GM10847 (cell line): Measurements from ENCODE around the gene TPCN2.

Experiments
- POLR2A ChIP-seq: IDR thresholded peaks from 2 replicates; pipeline ENCODE4 v1.6.1; 2011; ENCODE audit not compliant: insufficient read length; ENCODE audit errors: extremely low read depth

TPCN2 gene

DNA sequence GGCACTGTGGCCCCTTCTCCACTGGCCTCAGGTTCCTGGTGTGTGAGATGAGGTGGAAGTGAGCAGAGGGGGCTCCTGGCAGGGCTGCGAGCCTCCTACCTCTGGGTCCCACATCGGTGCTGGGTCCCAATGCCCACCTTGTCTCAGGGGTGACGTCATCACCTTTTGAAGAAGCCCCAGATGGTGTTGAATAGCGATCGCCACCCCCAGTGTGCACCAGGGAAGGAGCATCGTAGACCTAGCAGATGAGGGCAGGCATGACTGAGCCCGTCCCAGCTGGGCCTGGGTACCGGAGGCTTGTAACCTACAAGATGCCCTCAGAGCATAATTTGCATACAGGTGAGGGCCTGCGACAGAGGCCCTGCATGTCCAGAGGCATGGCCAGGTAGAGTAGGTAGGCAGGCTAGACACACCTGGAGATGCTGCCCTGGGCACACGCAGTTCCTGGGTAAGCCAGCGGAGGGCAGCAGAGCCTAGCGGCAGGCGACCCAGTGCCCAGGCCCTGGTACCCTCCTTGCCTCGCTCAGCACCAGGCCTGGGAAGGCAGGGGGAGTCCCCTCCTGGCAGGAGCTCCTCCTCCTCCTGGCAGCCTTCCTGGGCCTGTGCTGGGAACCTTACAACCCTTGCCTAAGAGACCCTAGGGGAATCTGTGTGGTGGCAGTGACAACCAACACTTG, 52.5 kb downstream of the TPCN2 start:
- no peak for TF ChIP-seq POLR2A

DNA sequence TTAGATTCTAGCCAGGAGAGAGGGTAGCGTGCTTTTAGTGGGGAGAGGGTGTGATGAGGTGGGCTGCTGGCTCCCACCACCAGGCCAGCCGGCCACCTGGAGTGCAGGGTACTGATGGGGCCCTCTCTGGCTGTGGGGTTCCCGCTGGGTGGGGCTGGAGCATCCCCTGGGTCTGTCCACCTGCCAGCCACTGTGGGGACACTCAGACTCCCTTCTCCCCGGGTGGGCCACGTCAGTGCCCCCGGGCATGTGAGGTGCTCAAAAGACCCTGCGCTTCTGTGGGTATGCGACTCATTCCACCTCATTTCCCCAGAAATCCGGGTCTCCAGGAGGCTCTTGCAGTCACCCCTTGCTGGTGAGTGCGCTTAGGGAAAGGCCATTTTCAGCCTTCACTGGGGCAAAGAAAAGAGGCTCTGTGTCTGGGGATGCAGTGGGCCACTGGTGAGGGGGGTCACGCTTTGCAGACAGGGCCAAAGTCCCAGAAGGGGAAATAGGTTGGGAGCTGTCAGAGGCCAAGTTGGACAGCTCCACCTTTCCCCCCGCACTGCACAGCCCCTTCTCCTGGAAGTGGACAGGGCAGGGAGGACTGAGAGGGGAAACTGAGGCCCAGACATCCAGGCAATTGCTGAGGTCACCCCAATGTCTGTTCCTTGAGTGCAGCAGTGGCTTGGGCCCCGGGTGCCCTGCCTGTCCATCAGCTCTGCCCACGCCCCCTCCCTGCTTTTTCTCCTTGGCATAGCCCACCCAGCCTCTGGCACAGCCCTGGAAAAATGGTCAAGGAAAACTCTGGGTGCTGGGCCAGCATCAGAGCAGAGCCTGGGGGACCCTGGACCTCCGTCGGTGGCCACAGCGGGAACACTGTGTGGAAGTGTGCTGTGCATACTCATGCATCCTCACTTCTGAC, 53.3 kb downstream of the TPCN2 start:
- TF ChIP-seq POLR2A: no peak

- no peak for TF ChIP-seq POLR2A
These were observed 54.2 kb downstream of the TPCN2 start for GRCh38 chr11:69102732-69103615.

GRCh38 chr11:69104212-69104855, 55.6 kb downstream of the TPCN2 start:
- TF ChIP-seq POLR2A: no peak

GRCh38 chr11:69104856-69105395, 56.2 kb downstream of the TPCN2 start:
- no peak for TF ChIP-seq POLR2A

DNA sequence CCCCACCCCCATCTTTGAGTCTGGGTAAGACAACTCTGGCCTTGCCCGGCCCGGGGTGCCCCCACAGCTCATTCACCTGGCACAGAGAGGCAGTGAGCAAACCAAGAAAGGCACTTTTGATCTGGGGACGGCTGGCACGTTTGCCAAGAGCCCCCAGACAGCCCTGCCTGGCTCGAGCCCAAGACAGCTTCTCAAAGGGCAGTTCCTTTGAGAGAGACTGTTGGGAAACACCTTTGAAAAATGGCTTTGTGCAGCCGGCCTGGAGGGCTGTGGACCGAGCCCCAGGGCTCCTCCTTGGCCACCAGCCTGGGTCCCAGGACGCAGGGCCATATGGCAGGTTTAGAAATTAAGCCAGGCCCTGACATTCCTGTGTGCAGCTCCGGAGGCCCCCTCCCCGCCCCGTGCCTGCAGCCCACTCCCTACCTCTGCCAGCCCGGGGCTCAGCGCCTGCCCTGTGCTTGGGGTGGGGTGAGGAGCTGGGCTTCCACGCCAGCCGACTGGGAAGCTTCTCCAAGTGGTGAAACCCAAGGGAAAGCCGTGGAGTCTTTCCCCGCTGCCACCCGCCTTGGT, 56.8 kb downstream of the TPCN2 start:
- no peak for TF ChIP-seq POLR2A

DNA sequence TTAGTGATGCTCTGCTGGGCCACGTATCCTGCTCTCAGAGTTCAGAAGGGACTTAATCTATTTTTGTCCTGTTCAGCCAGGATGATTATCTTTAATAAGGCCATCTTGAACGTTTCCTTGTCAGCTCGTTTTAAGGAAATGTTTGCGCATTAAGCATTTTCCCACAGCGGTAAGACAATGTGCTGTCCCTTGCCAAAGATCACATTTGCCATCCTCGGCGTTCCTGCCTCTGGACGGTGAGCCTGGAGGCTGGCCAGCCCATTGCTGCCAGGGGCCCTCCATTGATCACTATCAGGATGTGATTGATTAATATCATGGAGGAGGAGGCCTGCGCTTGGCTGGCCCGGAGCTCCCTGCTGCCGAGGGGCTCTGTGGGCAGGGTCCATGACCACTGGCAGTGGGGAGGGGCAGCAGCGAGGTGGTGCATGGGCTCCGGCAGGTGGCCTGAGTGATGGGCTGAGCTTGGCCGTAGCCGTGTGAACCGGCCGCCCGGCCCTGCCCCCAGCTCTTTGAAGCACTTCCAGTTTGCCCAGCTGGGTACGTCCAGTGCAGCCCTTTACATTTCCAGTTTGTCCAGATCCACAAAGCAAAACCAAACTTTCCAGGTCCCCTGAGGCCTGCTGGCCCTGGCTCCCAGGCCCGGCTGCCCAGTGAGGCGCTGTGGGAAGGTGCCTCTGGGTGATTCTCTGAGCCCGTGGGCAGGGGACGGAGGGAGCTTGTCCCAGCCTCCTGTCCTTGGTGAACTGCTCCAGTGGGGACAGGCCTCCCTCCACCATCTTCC, 57.5 kb downstream of the TPCN2 start:
- no peak for TF ChIP-seq POLR2A

DNA sequence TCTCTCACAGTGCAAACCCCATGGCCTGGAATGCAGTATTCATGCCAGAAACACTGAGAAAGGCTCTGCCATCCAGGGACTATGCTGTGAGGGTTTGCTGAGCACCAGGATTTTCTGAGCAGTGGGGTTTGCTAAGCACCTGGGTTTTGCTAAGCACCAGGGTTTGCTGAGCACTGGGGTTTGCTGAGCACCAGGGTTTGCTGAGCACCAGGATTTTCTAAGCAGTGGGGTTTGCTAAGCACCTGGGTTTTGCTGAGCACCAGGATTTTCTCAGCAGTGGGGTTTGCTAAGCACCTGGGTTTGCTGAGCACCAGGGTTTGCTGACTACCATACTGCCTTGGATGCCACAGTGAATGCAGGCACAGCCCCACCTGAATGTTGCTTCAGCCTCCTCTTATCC, 58.7 kb downstream of the TPCN2 start:
- TF ChIP-seq POLR2A: no peak

DNA sequence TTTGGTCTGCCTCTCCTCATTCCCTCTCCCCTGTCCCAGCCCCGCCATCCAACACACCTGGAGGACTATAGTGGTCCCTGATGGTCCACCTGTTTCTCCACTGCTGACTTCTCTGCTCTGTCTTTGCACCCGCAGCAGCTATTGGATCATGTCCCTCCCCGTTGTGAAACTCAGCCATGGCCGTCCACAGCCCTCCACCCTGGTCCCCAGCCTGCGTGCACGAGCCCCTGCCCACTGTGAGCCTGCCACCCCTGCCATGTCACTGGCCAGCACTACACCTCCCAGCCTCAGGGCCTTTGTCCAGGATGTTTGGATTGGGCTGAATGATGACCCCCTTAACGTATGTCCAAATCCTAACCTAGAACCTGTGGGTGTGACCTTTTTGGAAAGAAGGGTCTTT, 59.3 kb downstream of the TPCN2 start:
- TF ChIP-seq POLR2A: no peak

DNA sequence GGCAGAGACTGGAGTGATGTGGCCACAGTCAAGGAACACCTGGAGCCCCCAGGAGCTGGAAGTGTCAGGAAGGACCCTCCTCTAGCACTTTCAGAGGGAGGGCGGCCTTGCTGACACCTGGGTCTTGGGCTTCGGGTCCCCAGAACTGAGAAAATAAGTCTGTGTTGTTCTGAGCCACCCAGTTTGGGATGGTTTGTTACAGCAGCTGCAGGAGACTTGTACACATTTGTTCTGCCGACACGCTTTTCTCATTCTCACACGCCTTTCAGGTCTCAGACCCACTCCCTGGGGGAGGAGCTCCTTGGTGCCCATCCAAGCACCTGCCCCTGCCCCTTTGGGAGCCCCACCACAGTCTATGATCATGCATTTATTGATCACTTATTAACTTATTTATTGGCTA, 59.8 kb downstream of the TPCN2 start:
- no peak for TF ChIP-seq POLR2A

DNA sequence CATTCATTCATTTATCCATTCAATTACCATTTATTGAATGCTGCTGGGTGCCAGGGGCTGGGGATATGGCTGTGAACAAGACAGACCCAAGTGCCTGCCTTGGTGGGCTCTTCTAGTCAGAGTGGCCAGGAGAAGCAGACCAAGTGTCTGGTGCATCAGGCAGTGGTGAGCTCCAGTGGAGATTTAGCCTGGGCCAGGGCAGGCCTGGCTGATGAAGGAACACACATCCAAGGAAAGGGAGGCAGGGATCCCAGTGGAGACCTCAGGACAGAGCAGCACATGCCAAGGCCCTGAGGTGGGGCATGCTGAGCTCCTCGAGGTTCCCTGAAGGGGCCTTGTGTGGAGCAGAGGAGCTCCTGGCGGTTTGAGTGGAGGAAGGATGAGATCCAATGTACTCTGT, 60.4 kb downstream of the TPCN2 start:
- no peak for TF ChIP-seq POLR2A

DNA sequence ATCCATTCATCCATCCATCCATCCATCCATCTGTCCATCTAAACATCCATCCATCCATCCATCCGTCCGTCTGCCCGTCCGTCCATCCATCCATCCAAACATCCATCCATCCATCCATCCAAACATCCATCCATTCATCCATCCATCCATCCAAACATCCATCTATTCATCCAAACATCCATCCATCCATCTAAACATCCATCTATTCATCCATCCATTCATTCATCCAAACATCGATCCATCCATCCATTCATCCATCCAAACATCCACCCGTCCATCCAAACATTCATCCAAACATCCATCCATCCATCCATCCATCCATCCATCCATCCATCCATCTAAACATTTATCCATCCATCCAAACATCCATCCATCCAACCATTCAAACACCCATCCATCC, 61.7 kb downstream of the TPCN2 start:
- no peak for TF ChIP-seq POLR2A

GRCh38 chr11:69111624-69112542, 63.2 kb downstream of the TPCN2 start:
- TF ChIP-seq POLR2A: no peak

- no peak for TF ChIP-seq POLR2A
These were observed 64.5 kb downstream of the TPCN2 start for GRCh38 chr11:69113226-69113625.
